ENCODE measurements around the gene LOX. TPM values are rescaled to one million over a fixed set of nuclear protein-coding genes. Genes with fewer than 3 reads are reported as not detected.

LOX gene
- total and polyA plus RNA-seq, 8 donors = 1.1 to 31.4 (median 5.0) TPM

- intact Hi-C loops (cut with DNase I; ENCODE audit: low total_unique reads) = no loop called here
- Histone ChIP-seq H3K27me3 (no peaks in the 10 kb centered on the region), H3K36me3 (no peaks in the 10 kb centered on the region), H3K4me1 (peaks cover 0 to 6% (median 0%) of the 10 kb centered on the region in 4 donors), H3K4me3 (no peak overlapping the region), H3K27ac (no peak overlapping the region), H3K9me3 (no peaks in the 10 kb centered on the region)
- WGBS, 5 donors = 58 to 84% (median 71%) methylated on average over 5 of the region's 5 CpGs
- no peak for TF ChIP-seq POLR2A (IDR thresholded peaks at IDR 0.05)
- TF ChIP-seq EP300 (IDR thresholded peaks at IDR 0.05) = no peak
- no peak for TF ChIP-seq CTCF (IDR thresholded peaks at IDR 0.05)
- TF ChIP-seq POLR2AphosphoS5 (IDR thresholded peaks at IDR 0.05) = no peak
- DNase-seq = no peak
Observed at GRCh38 chr5:122111460-122111859, 33.4 kb upstream of the LOX start.

GRCh38 chr5:122110987-122111386, 32.9 kb upstream of the LOX start:
- H3K36me3 ChIP-seq = no peaks in the 10 kb centered on the region
- H3K4me1 ChIP-seq = peaks cover 0 to 6% (median 0%) of the 10 kb centered on the region in 4 donors
- H3K4me3 ChIP-seq = no peak overlapping the region
- peak in 1 of 2 donors; percentile 51 for DNase-seq
- no peak overlapping the region for H3K27ac ChIP-seq
- H3K27me3 ChIP-seq = no peaks in the 10 kb centered on the region
- 24 to 37% (median 33%) methylated on average over 3 of the region's 3 CpGs for WGBS, 5 donors
- TF ChIP-seq POLR2A (IDR thresholded peaks at IDR 0.05) (no peak), CTCF (IDR thresholded peaks at IDR 0.05) (no peak), EP300 (IDR thresholded peaks at IDR 0.05) (no peak), POLR2AphosphoS5 (IDR thresholded peaks at IDR 0.05) (no peak)
- H3K9me3 ChIP-seq = no peaks in the 10 kb centered on the region
- intact Hi-C loops (cut with DNase I; ENCODE audit: low total_unique reads) = no loop called here

- 85 to 92% (median 87%) methylated on average over 4 of the region's 4 CpGs for WGBS, 5 donors
- H3K9me3 ChIP-seq = no peaks in the 10 kb centered on the region
- intact Hi-C loops (cut with DNase I; ENCODE audit: low total_unique reads) = no loop called here
- H3K27ac ChIP-seq = no peak overlapping the region
- no peaks in the 10 kb centered on the region for H3K27me3 ChIP-seq
- DNase-seq = no peak
- no peak for TF ChIP-seq EP300 (IDR thresholded peaks at IDR 0.05)
- no peak for TF ChIP-seq CTCF (IDR thresholded peaks at IDR 0.05)
- TF ChIP-seq POLR2A (IDR thresholded peaks at IDR 0.05) = no peak
- no peak for TF ChIP-seq POLR2AphosphoS5 (IDR thresholded peaks at IDR 0.05)
- H3K4me1 ChIP-seq = peaks cover 0 to 6% (median 0%) of the 10 kb centered on the region in 4 donors
- H3K4me3 ChIP-seq = no peak overlapping the region
- H3K36me3 ChIP-seq = no peaks in the 10 kb centered on the region
Observed at GRCh38 chr5:122107016-122107415, 29.0 kb upstream of the LOX start.

GRCh38 chr5:122105909-122106308, 27.9 kb upstream of the LOX start:
- H3K4me3 ChIP-seq = no peak overlapping the region
- no peak for DNase-seq
- no peaks in the 10 kb centered on the region for H3K36me3 ChIP-seq
- intact Hi-C loops (cut with DNase I; ENCODE audit: low total_unique reads) = no loop called here
- TF ChIP-seq POLR2AphosphoS5 (IDR thresholded peaks at IDR 0.05) (no peak), EP300 (IDR thresholded peaks at IDR 0.05) (no peak), POLR2A (IDR thresholded peaks at IDR 0.05) (no peak), CTCF (IDR thresholded peaks at IDR 0.05) (no peak)
- whole genome bisulfite sequencing, 5 donors = 83 to 87% (median 87%) methylated on average over 2 of the region's 2 CpGs
- H3K27me3 ChIP-seq = no peaks in the 10 kb centered on the region
- no peaks in the 10 kb centered on the region for H3K4me1 ChIP-seq
- H3K27ac ChIP-seq = no peak overlapping the region
- H3K9me3 ChIP-seq = no peaks in the 10 kb centered on the region
